Fibroblast of the aortic adventitia (primary cell): ENCODE measurements around the gene CNTN2. TPM values are rescaled to one million over a fixed set of nuclear protein-coding genes. Genes with fewer than 3 reads are reported as not detected.

Source experiments
- DNase-seq: peaks from one replicate; pipeline ENCODE4 v3.0.0-alpha.2; 2010; ENCODE audit warnings: low read depth
- H3K4me3 ChIP-seq: 2 replicates; pipeline ENCODE4 v1.5.1; 2011; ENCODE audit warnings: low read depth, mild to moderate bottlenecking, control low read depth, low read length, moderate library complexity
- total RNA-seq: library from RNA; depleted of rRNA; stranded (reverse); fragments of >200 nt; gene quantifications from 2 replicates; pipeline ENCODE4 v1.2.3, GENCODE V29; 2012; ENCODE audit warnings: low replicate concordance
- TF ChIP-seq, protein P1 (sequence below): IDR thresholded peaks from 2 replicates; pipeline ENCODE4 v1.5.1; 2011; ENCODE audit warnings: mild to moderate bottlenecking, low read length, control low read depth, inconsistent platforms; ENCODE audit not compliant: insufficient read depth

CNTN2 gene
- total RNA-seq, 1 donor: not detected

DNA sequence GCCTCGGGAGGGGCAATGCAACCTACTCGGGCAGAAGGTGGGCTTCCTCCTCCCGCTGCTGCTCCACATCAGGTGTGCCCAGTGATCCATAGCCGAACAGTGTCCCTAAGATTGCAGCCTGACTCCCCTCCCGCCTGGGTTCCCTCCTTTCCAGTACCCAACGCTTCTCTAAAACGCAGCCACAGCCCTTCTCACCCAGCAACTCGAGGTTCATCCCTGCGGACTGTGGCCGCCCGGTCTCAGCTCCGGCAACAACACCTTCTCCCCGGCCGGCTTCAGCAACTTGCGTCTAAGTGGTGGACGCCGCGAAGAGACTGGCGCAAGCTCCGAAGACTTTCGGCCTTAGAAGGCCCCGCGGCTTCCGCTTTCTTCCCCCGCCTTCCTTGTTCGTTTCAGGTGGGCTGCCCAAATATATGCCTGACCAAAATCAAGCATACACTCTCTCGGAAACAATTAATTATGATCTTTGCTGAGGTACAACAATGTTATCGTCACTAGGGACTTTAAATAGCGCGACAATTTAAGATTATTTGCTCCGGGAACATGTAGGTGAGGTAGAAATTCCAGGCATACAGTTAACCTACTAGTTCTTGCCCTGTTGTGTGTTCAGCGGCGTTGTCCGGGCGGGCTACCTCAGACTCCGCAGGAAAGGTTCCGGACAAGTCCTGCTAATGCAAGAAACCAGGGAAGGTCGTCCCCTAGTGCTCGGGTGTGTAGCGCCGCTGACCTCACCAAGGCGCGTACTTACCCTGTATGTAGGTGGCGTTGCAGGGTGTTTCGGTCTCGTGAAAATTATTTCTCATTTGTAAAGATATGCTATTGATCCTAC is 78.9 kb downstream of the CNTN2 start, which contains the start of gene RBBP5:
Gene RBBP5, minus strand, starts transcription at position 319 of the 829 bp plus-strand sequence. Its CDS starts 105 bp downstream, at position 214.
- peak; percentile 99 for DNase-seq
- H3K4me3 ChIP-seq: peak within 1 kb of the TSS; percentile 98

DNA sequence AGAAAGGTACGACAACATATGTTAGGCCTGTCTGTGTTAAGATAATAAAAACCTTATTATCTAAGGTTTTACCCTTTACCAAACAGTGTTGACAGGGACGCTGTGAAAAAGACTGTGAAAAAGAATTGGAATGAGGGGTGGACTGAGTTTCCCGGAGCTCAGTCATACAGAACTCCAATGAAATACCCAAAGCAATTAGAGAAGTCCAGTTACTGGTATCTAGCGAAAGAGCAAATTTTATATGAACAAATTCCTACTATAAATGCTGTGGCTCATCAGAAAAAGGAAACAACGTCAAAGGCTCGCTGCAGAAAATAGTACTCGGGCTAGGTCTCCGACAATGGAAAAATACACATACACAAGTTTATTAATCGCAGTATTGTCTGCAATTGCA is 79.5 kb downstream of the CNTN2 start:
- TF ChIP-seq, protein P1, sequence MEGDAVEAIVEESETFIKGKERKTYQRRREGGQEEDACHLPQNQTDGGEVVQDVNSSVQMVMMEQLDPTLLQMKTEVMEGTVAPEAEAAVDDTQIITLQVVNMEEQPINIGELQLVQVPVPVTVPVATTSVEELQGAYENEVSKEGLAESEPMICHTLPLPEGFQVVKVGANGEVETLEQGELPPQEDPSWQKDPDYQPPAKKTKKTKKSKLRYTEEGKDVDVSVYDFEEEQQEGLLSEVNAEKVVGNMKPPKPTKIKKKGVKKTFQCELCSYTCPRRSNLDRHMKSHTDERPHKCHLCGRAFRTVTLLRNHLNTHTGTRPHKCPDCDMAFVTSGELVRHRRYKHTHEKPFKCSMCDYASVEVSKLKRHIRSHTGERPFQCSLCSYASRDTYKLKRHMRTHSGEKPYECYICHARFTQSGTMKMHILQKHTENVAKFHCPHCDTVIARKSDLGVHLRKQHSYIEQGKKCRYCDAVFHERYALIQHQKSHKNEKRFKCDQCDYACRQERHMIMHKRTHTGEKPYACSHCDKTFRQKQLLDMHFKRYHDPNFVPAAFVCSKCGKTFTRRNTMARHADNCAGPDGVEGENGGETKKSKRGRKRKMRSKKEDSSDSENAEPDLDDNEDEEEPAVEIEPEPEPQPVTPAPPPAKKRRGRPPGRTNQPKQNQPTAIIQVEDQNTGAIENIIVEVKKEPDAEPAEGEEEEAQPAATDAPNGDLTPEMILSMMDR: no peak
- DNase-seq: no peak
- H3K4me3 ChIP-seq: peak overlapping the region; percentile 98

More for the DNA sequence above, 78.9 kb downstream of the CNTN2 start, which contains the start of gene RBBP5:
- TF ChIP-seq, protein P1: peak; percentile 84

DNA sequence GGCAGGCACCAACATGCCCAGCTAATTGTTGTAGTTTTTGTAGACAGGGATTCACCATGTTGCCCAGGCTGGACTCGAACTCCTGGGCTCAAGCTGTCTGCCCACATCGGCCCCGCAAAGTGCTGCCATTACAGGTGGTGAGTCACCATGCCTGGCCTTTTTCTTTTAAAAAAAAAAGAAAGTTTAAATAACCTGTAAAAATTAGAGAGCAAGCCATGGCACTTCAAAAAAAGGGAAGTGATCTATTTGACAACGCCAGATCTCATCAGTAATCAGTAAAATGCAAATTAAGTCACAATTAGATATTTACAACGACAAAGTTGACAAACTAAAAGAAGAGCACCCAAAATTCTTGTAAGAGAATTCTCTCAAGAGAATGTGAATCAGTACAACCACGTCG is 81.7 kb downstream of the CNTN2 start:
- TF ChIP-seq, protein P1: no peak
- no peak for DNase-seq
- H3K4me3 ChIP-seq: no peak overlapping the region

DNA sequence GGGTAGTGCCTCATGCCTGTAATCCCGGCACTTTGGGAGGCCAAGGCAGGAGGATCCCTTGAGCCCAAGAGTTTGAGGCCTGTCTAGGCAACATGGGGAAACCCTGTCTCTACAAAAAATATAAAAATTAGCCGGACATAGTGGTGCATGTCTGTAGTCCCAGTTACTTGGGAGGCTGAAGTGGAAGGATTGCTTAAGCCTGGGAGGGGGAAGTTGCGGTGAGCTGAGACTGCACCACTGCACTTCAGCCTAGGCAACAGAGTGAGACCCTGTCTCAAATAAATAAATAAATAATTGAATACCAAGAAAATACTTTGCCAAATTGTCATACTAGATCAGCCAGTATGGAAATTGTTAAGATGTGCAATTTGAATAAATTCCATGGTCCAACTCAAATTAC is 84.6 kb downstream of the CNTN2 start:
- no peak for DNase-seq
- no peak overlapping the region for H3K4me3 ChIP-seq
- TF ChIP-seq, protein P1: no peak

Other genes starting within 250 kb of the CNTN2 start
- gene NFASC, start 172.3 kb upstream of the CNTN2 start, total RNA-seq: 22.0 and 25.9 TPM in 2 replicates
- 1.5 and 2.0 TPM in 2 replicates for gene TMEM81, start 41.2 kb downstream of the CNTN2 start, total RNA-seq
- 10.1 and 24.2 TPM in 2 replicates for gene RBBP5, start 78.8 kb downstream of the CNTN2 start, total RNA-seq
- gene DSTYK, start 168.5 kb downstream of the CNTN2 start, total RNA-seq: 16.1 and 23.7 TPM in 2 replicates
- 2.5 and 7.0 TPM in 2 replicates for gene TMCC2, start 184.7 kb downstream of the CNTN2 start, total RNA-seq